MCF 10A (cell line): ENCODE measurements around the gene KDM5A. TPM values are rescaled to one million over a fixed set of nuclear protein-coding genes. Genes with fewer than 3 reads are reported as not detected.

ENCODE experiments used
- BruUV-seq: library from RNA; stranded (reverse); fragments of 400-500 nt; replicated peaks from 2 replicates; lab custom pipeline; 2021; lab: Mats Ljungman, UMichigan
- CTCF ChIA-PET: fragments of 300-600 bp; sonication (Branson Sonifier 250); formaldehyde crosslinking; extraction: SDS; loops from one replicate; lab custom pipeline; 2021; ENCODE audit warnings: antibody characterized with exemption, inconsistent platforms; lab: Yijun Ruan, JAX
- POLR2A ChIA-PET: fragments of 300-600, 350-650 bp; sonication (Branson Sonifier 250); formaldehyde crosslinking; extraction: SDS; loops from one replicate; lab custom pipeline; 2020; ENCODE audit warnings: antibody characterized with exemption, inconsistent platforms; lab: Yijun Ruan, JAX
- DNase-seq: peaks from one replicate; pipeline ENCODE4 v3.0.0-alpha.2; 2018; ENCODE audit not compliant: unreplicated experiment
- H3K27ac Mint-ChIP-seq: one replicate; pipeline ENCODE4 v1.8.0; 2022; ENCODE audit warnings: mild to moderate bottlenecking, low read depth, mixed read lengths; ENCODE audit not compliant: unreplicated experiment
- H3K27me3 Mint-ChIP-seq: one replicate; pipeline ENCODE4 v1.8.0; 2022; ENCODE audit warnings: mixed read lengths; ENCODE audit not compliant: insufficient read depth, unreplicated experiment
- H3K36me3 Mint-ChIP-seq: one replicate; pipeline ENCODE4 v1.8.0; 2022; ENCODE audit warnings: mild to moderate bottlenecking, moderate library complexity, mixed read lengths; ENCODE audit not compliant: insufficient read depth, unreplicated experiment
- H3K4me1 Mint-ChIP-seq: one replicate; pipeline ENCODE4 v1.8.0; 2022; ENCODE audit warnings: mixed read lengths; ENCODE audit not compliant: insufficient read depth, unreplicated experiment
- H3K4me3 Mint-ChIP-seq: one replicate; pipeline ENCODE4 v1.8.0; 2022; ENCODE audit warnings: mild to moderate bottlenecking, moderate library complexity, mixed read lengths; ENCODE audit not compliant: unreplicated experiment
- H3K9me3 Mint-ChIP-seq: one replicate; pipeline ENCODE4 v1.8.0; 2022; ENCODE audit warnings: mixed read lengths; ENCODE audit not compliant: unreplicated experiment
- intact Hi-C: fragments of 100-400 bp; cut with micrococcal nuclease; formaldehyde crosslinking; loops from 2 replicates; pipeline ENCODE4 v1.14.1; 2022
- total RNA-seq: library from RNA; stranded (reverse); gene quantifications from 2 replicates; pipeline ENCODE4 v1.2.3, GENCODE V29; 2022
- TF ChIP-seq, protein P1 (sequence below): fragments of 200-600 bp; IDR thresholded peaks from one replicate; pipeline ENCODE4 v1.8.0; 2022; ENCODE audit warnings: antibody characterized with exemption, mild to moderate bottlenecking; ENCODE audit not compliant: unreplicated experiment

The KDM5A gene
- total RNA-seq, 1 experiment from 2014 or later: 58.0 TPM

DNA sequence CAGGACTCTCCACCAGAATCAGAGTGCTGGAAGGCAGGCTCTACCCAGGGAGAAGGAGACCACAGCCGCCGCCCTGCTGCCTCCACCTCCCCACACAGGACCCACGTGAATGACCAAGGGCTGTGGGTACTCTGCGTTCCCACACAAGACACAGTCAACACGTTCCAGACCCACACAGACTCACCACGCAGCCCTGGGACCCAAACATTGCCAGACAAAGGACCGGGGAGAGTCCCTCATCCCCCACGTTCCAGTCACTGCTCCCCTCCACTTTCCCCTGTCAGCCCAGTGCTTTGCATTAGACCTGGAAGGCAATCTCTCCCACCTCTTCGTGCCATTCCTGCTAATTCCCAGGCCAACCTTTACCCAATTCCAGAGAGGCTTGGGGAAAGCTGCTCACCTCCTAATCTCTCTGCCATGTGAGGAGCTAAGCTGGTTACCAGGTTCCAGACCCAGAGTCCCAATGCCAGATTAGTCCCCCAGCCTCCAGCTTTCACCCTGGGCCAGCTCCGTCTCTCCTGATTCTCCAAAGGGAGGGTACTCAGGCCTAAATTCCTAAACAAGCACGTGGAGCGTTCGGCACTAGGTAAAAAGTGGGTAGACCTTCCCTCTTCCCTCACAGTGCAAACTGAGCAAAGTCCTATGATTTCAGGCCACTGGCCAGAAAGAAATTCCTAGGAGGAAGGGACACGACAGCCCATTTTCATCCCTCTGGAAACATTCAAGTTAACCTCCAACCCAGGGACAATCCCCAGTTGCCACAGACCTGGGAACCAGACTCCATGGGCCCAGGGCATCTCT lies 131.4 kb downstream of the KDM5A start:
- Mint-ChIP-seq H3K27ac (no peak overlapping the region), H3K27me3 (peaks cover 81% of the 10 kb centered on the region), H3K9me3 (no peaks in the 10 kb centered on the region), H3K4me1 (no peaks in the 10 kb centered on the region), H3K36me3 (peaks cover 6% of the 10 kb centered on the region), H3K4me3 (no peak overlapping the region)
- TF ChIP-seq, protein P1, sequence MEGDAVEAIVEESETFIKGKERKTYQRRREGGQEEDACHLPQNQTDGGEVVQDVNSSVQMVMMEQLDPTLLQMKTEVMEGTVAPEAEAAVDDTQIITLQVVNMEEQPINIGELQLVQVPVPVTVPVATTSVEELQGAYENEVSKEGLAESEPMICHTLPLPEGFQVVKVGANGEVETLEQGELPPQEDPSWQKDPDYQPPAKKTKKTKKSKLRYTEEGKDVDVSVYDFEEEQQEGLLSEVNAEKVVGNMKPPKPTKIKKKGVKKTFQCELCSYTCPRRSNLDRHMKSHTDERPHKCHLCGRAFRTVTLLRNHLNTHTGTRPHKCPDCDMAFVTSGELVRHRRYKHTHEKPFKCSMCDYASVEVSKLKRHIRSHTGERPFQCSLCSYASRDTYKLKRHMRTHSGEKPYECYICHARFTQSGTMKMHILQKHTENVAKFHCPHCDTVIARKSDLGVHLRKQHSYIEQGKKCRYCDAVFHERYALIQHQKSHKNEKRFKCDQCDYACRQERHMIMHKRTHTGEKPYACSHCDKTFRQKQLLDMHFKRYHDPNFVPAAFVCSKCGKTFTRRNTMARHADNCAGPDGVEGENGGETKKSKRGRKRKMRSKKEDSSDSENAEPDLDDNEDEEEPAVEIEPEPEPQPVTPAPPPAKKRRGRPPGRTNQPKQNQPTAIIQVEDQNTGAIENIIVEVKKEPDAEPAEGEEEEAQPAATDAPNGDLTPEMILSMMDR: no peak
- POLR2A ChIA-PET: interaction anchor here (0.6 kb wide), 1 partner anchor 302 kb away, joined by 4 read pairs; no protein-coding TSS in a partner anchor
- BruUV-seq: no TSS peak
- intact Hi-C loops: no loop called here
- CTCF ChIA-PET: no interaction called here
- DNase-seq: no peak

DNA sequence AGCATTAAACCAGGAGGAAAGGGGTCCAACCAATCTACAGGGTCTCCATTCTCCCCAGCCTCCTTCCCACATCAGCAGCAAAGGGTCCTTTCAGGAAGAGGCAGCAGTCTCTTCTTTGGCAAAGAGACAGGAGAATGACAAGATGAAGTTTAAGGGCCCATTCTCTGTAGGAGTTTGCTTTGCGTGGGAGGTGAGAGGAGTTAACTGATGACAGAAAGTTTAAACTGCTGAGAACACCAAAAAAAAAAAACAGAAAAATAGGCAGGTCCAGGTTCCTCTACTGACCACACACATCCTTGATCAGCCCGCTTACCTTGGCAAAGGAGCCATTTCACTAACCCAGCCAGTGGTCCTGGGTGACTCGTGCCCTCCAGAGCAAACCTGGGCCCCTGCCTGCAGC lies 132.2 kb downstream of the KDM5A start:
- Mint-ChIP-seq H3K4me3 (no peak overlapping the region), H3K9me3 (no peaks in the 10 kb centered on the region), H3K27me3 (peaks cover 89% of the 10 kb centered on the region), H3K36me3 (peaks cover 6% of the 10 kb centered on the region), H3K27ac (no peak overlapping the region), H3K4me1 (no peaks in the 10 kb centered on the region)
- TF ChIP-seq, protein P1: no peak
- DNase-seq: no peak
- BruUV-seq: no TSS peak
- ChIA-PET POLR2A (no interaction called here), CTCF (no interaction called here)
- intact Hi-C loops: no loop called here

DNA sequence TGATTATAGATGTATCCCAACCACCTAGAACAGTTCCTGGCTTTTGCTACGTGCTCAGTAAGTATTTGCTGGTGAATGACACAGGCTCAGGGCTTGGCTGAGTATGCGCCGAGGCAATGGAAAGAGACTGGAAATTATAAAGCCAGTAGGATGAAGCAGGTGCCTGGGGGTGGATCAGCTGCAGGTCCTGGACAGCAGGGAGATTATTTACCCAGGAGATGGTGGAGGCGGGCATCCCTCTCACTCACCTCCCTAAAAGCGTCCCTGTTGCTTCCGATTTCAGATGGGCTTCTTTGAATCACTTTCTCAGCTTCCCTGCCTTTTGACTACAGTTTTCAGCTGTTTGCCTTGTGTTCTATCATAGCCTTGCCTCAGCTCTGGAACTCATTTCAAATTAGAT lies 132.9 kb downstream of the KDM5A start:
- H3K36me3 Mint-ChIP-seq: peaks cover 6% of the 10 kb centered on the region
- peaks cover 89% of the 10 kb centered on the region for H3K27me3 Mint-ChIP-seq
- no peak overlapping the region for H3K27ac Mint-ChIP-seq
- no peaks in the 10 kb centered on the region for H3K4me1 Mint-ChIP-seq
- TF ChIP-seq, protein P1: no peak
- ChIA-PET CTCF (no interaction called here), POLR2A (no interaction called here)
- no peak overlapping the region for H3K4me3 Mint-ChIP-seq
- DNase-seq: no peak
- H3K9me3 Mint-ChIP-seq: no peaks in the 10 kb centered on the region
- no TSS peak for BruUV-seq
- intact Hi-C loops: no loop called here

DNA sequence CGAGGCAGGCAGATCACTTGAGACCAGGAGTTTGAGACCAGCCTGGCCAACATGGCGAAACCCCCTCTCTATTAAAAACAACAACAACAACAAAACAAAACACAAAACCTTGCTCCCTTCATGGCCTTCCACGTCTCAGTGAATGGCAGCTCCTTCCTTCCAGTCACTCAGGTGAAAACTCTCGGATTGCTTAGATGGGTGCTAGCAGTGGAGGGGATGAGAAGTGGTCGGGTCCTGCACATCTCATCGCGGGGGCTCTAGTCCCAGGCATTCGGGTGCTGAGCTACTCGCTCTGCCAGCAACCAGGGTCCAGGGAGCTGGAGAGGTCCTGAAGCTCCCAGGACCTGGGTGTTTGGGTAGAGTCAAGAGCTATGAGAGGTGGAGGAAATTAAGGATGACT lies 134.2 kb downstream of the KDM5A start:
- no TSS peak for BruUV-seq
- CTCF ChIA-PET: interaction anchor here (0.6 kb wide), 1 partner anchor 85 kb away, joined by 3 read pairs; no protein-coding TSS in a partner anchor
- Mint-ChIP-seq H3K4me3 (no peak overlapping the region), H3K27ac (no peak overlapping the region), H3K27me3 (peaks cover 87% of the 10 kb centered on the region), H3K4me1 (no peaks in the 10 kb centered on the region), H3K36me3 (peaks cover 6% of the 10 kb centered on the region), H3K9me3 (no peaks in the 10 kb centered on the region)
- TF ChIP-seq, protein P1: no peak
- no peak for DNase-seq
- POLR2A ChIA-PET: interaction anchor here (0.9 kb wide), 1 partner anchor 13 kb away, joined by 3 read pairs; no protein-coding TSS in a partner anchor
- intact Hi-C loops: no loop called here
